CD4-positive, alpha-beta T cell treated with Interleukin-6 at 100 ng/mL for 8 hours (primary cell): Measurements from ENCODE around the gene FECH.
"Not testable (repeated sequence)": the region's sequence is repeated elsewhere in the genome, so short reads cannot be mapped to it uniquely, and the experiment has no call there.

Experiments used
- DNase-seq: peaks from one replicate; pipeline ENCODE4 v3.0.0-alpha.2; 2020; ENCODE audit warnings: mixed read lengths, low spot score

FECH gene

DNA sequence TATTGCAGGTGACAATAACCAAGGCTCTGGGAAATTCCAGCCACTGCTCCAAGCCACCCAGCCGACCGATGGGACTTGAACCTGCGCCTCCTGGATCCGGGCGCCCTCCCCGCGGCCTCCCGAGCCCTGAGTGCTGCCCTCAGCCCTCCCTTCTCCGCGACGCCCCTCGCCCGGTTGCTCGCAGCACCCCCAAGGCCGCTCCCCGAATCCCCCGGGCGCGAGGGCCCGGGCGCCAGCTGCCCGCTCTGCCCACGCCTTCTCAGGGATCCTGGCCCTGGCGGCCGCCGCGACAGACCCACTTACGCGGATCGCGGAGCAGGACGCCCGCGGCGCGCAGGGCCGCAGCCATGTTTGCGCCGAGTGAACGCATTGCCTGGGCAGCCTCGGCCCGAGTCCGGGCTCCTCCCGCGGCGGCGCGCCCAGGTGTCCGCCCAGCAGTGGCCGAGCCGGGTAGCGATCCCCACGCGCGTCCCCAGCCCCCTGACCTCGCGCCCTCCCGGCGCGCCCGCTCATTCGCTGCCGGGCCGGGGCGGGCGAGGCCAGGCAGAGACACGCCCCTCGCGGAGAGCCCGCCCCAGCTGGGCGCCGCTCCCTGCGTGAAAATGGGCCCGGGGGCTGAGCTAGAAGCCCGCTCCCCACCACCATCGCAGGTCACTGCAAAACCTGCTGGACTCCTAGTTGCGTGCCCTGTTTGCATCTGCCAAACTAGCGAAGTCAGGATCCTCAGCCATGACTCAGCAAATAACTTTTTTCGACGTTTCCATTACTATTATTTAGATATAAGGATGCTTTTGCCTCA is at the start of gene FECH:
Gene FECH, minus strand, starts transcription at position 452 of the 799 bp plus-strand sequence. Its CDS starts 82 bp downstream, at position 370.
- peak; percentile 64 for DNase-seq

DNA sequence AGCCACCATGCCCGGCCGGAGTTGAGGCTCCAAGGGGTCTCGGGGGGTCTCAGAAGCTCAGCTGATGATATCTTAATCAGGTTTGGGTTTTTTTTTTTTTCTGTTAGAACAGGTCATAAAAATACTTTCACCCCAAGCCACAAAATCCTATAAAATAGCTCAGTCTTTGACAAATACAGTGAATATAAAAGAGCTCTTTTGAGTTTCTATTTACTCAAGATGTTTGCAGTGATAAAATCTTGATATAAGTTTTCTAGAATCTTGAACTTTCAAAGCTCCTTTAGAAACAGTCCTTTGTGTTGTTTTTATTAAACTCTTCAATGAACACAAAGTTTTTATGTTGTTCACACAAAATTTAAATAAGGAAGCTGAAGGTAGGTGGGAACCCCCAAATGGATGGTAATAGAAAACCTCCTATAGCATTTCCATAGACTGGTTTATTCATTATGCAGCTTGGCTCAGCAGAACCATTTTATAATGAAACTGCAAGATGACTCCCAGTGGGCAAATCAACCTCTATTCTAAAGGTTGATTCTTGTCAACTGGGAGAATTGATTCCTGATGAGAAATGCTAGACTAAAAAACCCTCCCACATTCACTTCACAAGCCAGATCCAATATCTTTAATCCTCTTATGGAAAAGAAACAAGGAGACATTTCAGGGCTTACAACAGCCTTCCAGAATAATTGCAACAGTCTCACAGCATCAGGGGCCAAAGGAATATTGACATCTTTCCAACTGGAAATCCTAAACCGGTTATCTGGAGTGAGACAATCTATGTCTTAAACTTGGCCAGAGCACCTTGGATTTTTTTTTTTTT is 48.7 kb upstream of the FECH start:
- DNase-seq = no peak

DNA sequence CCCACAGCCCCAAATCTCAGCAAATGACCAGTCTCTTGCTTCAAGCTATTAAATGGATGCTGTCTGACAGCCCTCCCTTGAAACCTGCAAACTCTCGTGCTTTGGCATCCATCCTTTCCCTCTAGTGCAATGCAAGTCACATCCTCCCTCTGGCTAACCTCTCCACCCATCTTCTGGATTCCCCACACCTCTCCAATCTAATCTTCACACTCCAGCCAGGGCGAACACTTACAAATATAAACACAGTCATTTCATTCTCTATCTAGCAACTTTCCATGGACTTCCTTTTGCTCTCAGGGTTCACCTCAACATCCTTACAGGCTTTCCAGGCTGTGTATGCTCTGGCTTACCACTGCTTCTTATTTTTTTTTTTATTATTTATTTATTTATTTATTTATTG is 45.2 kb upstream of the FECH start:
- no peak for DNase-seq

DNA sequence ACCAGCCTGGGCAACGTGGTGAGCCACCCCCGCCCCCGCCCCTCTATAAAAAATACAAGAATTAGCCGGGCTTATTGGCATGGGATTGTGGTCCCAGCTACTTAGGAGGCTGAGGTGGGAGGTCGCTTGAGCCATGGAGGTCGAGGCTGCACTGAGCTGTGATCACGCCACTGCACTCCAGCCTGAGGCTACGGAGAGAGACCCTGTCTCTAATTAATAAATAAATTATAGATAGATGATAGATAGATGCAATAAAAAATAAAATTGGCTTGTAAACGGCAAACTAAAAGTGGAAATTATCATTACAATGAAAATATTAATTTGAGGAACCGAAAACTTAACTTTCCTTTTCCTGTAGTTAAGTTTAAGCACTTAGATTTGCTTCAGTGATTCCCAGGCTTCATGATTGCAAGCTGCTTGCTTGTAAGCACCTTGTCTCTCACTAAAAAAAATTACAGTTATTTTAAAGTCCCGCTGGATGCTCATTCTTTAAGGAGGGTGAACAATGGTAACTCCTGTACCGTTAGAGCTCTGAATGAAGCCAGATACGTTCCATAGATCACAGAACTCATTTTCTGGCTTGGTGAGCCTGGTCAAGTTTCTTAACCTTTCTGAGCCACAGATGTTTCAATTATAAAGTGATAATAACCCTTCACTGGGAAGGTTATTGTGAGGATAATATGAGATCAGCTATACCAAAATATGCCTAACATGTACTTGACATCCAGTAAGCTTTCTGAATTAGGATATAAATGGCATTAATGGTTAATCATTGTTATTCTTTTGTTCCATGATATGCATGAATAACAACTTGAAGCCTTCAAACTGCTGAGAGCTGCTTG is 44.5 kb upstream of the FECH start:
- DNase-seq = no peak

DNA sequence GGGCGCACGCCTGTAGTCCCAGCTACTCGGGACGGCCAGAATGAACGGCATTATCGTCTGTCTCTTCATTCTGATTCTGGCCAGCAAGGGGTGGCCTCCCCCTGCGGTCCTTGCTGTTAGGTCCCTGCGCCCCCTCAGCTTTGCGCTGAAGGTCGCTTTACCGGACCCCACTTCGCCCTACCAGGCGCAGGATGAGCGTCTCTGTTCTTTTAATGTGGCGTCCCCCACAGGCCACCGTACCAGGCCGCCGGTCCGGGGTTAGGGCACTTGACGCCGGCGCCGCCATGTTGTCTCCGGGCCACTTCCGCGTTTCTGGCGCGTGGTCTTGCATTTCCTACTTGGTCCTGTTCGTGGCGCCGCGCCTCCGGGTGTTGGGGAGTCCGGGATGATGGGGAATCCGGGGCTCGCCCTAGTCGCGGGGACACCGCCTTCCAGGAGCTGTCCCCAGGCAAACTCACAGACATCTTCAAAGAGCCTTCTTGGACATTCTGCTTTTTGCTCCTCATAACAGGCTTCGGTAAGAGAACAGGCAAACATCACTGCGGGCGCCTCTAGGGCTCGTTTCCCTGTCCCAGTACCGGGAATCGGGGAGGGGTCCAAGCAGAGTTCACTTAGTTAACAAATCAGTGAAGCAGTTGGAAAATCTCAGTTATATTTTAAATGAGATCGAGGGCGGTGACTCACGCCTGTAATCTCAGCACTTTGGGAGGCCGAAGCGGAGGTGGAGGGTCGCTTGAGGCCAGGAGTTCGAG is 43.7 kb upstream of the FECH start:
- DNase-seq = peak; percentile 92

DNA sequence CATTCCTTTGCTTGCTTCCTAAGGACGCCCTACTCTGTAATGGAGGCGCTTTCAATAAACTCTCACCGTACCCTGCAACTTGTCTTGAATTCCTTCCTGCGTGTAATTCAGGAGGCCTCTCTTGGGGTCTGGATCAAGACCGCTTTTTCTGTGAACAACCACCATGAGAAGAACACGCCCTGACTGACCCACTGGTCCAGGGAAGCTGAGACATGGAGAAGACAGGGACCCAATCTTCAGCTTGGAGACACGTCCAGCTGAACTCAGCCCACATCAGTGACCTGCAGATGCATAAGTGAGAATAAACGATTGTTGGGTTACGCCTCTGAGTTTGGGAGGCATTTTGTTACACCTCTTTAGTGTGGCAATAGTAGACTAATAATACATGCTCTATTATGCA is 42.9 kb upstream of the FECH start:
- DNase-seq = no peak

GRCh38 chr18:57627488-57627887 is 41.0 kb upstream of the FECH start:
- DNase-seq = no peak

GRCh38 chr18:57624988-57625387 is 38.5 kb upstream of the FECH start:
- DNase-seq = no peak

DNA sequence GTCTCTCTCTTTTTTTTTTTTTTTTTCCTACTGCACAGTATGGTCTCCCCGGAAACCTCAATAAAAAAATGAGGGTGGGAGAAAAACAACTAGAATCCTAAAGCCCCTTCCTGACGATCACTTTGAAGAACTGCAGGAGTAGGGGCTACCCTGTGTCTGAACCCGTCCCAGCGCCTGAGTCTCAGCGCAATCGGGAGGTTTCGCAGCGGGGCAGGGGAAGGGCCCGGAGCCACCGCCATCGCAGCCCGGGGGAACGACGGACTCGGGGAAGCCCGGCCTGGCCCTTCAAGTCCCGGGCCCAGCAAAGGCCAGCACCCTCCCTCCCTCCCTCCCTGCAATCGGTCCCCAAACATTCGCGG is 34.7 kb upstream of the FECH start:
- DNase-seq = no peak

- no peak for DNase-seq
Measured at GRCh38 chr18:57619876-57620275, 33.4 kb upstream of the FECH start.

DNA sequence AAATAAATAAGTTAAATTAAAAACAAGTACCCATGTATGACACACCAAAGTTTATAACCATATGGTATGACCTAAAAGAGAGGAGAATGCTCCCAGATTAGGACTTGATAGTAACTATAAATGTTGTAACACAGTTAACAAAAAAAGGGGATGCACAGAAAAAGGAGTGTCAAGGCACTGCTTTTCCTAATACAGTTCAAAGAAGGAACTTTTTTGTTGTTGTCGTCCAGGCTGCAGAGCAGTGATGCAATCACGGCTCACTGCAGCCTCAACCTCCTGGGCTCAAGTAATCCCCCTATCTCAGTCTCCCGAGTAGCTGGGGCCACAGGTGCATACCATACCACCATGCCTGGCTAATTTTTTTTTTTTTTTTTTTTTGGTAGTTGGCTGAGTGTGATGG is 32.4 kb upstream of the FECH start:
- no peak for DNase-seq

DNA sequence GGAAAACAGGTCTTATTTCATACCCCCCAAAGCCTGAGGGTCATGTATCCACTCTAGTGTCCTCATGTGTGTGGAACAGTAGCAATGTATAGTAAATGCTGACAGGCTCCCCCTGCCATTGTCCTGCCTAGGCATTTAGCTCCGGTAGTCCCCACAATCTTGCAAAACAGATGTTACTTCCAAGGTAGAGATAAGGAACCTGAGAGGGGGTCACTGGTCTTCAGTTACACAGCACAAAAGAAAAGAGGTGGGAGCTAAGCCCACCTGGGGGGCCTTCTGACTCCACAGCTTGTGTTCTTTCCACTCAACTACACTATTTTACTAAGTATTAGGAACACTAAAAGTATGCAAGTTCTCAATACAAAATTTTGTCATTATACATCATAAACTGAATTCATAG is 17.4 kb upstream of the FECH start:
- no peak for DNase-seq

GRCh38 chr18:57595347-57595746 is 8.8 kb upstream of the FECH start:
- no peak for DNase-seq

GRCh38 chr18:57592716-57593115 is 6.2 kb upstream of the FECH start:
- DNase-seq = not testable (repeated sequence)

- DNase-seq = no peak
Measured at GRCh38 chr18:57589161-57589560, 2.7 kb upstream of the FECH start.

DNA sequence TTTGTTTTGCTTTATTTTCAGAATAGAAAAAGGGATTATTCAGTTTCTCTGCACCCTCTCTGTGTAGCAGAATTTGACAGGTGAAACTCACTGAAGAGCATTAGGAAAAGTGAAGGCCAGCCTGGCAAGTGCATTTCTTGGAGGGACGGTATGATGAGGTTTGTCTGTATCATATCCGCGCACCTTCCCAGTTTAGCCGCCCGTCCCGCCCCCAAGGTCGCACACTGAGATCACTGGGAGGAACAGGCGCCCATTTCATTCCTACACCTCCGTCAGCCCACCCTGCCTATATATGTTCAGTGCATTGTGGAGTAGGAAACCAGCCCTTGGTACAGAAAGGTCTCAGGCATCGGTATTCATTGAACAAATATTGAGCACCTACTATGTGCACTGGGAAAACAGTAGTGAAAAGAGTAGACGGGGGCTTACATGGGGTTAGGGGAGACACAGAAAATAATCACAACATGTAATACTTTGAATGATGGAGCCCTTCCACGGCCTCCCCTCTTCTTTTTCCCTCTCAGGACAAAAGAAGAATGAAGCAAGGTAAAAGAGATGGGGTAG is 678 bp upstream of the FECH start:
- DNase-seq = no peak

GRCh38 chr18:57585855-57586250 is 649 bp downstream of the FECH start:
- DNase-seq = no peak

DNA sequence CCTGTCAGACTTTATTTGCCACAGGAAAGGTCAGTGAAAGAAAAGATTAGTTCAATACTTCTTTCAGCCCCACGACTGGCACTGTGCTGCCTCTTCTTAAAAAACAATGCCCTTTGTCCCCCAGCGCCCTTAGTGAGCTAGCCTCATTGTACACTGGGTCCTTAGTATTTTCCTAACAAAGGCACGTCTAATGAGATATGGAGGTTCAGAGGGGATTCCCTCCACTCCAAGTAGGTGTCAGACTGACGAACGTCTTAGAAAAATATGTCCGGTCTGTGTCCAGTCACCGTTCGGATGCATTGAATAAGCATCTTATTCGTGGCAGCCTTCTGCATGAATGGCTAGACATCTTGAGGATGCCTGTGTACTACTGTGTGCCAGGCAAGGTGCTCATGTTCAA is 1.1 kb downstream of the FECH start:
- no peak for DNase-seq

- DNase-seq = no peak
Measured at GRCh38 chr18:57584444-57584843, 2.1 kb downstream of the FECH start.

DNA sequence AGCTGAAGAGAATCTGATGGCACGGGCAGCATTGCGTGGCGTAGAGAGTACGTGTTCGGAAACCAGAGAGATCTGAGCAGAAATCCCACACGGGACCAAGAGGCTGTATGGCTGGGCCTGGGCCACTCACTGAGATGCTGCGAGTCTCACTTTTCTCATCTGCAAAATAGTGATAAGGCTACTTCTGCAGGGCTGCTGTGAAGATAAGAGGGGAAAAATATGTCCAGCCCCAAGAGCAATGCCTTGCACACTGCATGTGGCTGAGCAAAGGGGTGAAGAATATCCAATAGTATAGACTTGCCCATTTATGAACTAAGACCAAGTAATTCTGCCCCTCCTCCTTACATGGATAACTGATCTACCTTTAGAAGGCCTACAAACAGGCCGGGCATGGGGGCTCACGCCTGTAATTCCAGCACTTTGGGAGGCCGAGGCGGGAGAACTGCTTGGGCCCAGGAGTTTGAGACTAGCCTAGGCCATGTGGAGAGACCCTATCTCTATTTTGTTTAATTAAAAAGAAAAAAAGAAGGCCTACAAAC is 3.1 kb downstream of the FECH start:
- no peak for DNase-seq

- DNase-seq = no peak
Measured at GRCh38 chr18:57581301-57581934, 5.1 kb downstream of the FECH start.
